IMR-90 (cell line): Measurements from ENCODE around the gene TANK. TPM values are rescaled to one million over a fixed set of nuclear protein-coding genes. Genes with fewer than 3 reads are reported as not detected.

Source experiments
- ATAC-seq: fragments of 200-7000 bp; cut with Tn5 transposase; 2 replicates; pipeline ENCODE4 v1.9.1; 2020; ENCODE audit warnings: low read depth, mild to moderate bottlenecking, moderate library complexity
- BruUV-seq: library from RNA; stranded (reverse); fragments of 400-500 nt; replicated peaks from 2 replicates; lab custom pipeline; 2021; lab: Mats Ljungman, UMichigan
- CTCF ChIA-PET: fragments of 300-600 bp; formaldehyde crosslinking; extraction: SDS; loops from one replicate; lab custom pipeline; 2021; ENCODE audit warnings: antibody characterized with exemption; lab: Yijun Ruan, JAX
- POLR2A ChIA-PET: fragments of 300-600 bp; sonication (Branson Sonifier 250); formaldehyde crosslinking; loops from one replicate; lab custom pipeline; 2022; ENCODE audit warnings: antibody characterized with exemption; ENCODE audit not compliant: unreplicated experiment; lab: Charles Lee
- DNase-seq: peaks from one replicate; pipeline ENCODE4 v3.0.0; 2013
- H2AFZ ChIP-seq: replicated peaks from 2 replicates; pipeline ENCODE3; 2013; ENCODE audit warnings: low read length, mild to moderate bottlenecking; ENCODE audit not compliant: poor library complexity
- H2AK5ac ChIP-seq: 2 replicates; pipeline ENCODE4 v1.6.1; 2013; ENCODE audit warnings: low read depth, low read length, inconsistent platforms
- H2AK9ac ChIP-seq: replicated peaks from 2 replicates; pipeline ENCODE3; 2013; ENCODE audit warnings: mild to moderate bottlenecking, low read depth, low read length, moderate library complexity; ENCODE audit not compliant: poor library complexity
- H2BK120ac ChIP-seq: 2 replicates; pipeline ENCODE4 v1.6.1; 2013; ENCODE audit warnings: low read depth, low read length, inconsistent platforms
- H2BK15ac ChIP-seq: 3 replicates; pipeline ENCODE4 v1.6.1; 2013; ENCODE audit warnings: low read depth, low read length, inconsistent platforms
- H2BK20ac ChIP-seq: 2 replicates; pipeline ENCODE4 v1.6.1; 2013; ENCODE audit warnings: low read depth, mild to moderate bottlenecking, inconsistent platforms, low read length, moderate library complexity
- H2BK5ac ChIP-seq: 2 replicates; pipeline ENCODE4 v1.6.1; 2013; ENCODE audit warnings: mild to moderate bottlenecking, low read depth, low read length, inconsistent platforms; ENCODE audit not compliant: poor library complexity, severe bottlenecking
- H3K14ac ChIP-seq: replicated peaks from 2 replicates; pipeline ENCODE4 v1.6.1; 2013; ENCODE audit warnings: low read depth, low read length, inconsistent platforms
- H3K18ac ChIP-seq: 2 replicates; pipeline ENCODE4 v1.6.1; 2013; ENCODE audit warnings: low read depth, low read length, control low read depth
- H3K23ac ChIP-seq: 2 replicates; pipeline ENCODE4 v1.6.1; 2013; ENCODE audit warnings: low read depth, low read length, inconsistent platforms
- H3K27ac ChIP-seq: 2 replicates; pipeline ENCODE4 v1.5.1; 2013; ENCODE audit warnings: mild to moderate bottlenecking, control low read depth, low read length; ENCODE audit not compliant: insufficient read depth
- H3K27me3 ChIP-seq: 2 replicates; pipeline ENCODE4 v1.6.1; 2013; ENCODE audit warnings: low read length; ENCODE audit not compliant: control insufficient read depth, insufficient read depth
- H3K36me3 ChIP-seq: 2 replicates; pipeline ENCODE4 v1.6.1; 2013; ENCODE audit warnings: low read length, mixed read lengths; ENCODE audit not compliant: control insufficient read depth, insufficient read depth
- H3K4ac ChIP-seq: 2 replicates; pipeline ENCODE4 v1.6.1; 2013; ENCODE audit warnings: low read depth, low read length, inconsistent platforms
- H3K4me1 ChIP-seq: 2 replicates; pipeline ENCODE4 v1.6.1; 2013; ENCODE audit warnings: low read length, mixed read lengths; ENCODE audit not compliant: control insufficient read depth, insufficient read depth
- H3K4me2 ChIP-seq: 2 replicates; pipeline ENCODE4 v1.6.1; 2013; ENCODE audit warnings: low read depth, mild to moderate bottlenecking, control low read depth, low read length, moderate library complexity
- H3K4me3 ChIP-seq: 2 replicates; pipeline ENCODE4 v1.5.1; 2013; ENCODE audit warnings: low read depth, mild to moderate bottlenecking, control low read depth, low read length, moderate library complexity; ENCODE audit not compliant: insufficient read depth
- H3K56ac ChIP-seq: 2 replicates; pipeline ENCODE4 v1.6.1; 2013; ENCODE audit warnings: low read length, inconsistent platforms; ENCODE audit not compliant: insufficient read depth; ENCODE audit errors: extremely low read depth
- H3K79me1 ChIP-seq, 2 experiments: 2 replicates each; pipeline ENCODE4 v1.6.1; 2013; ENCODE audit warnings: low read length in 2 of 2, inconsistent platforms in 1 of 2, low read depth in 1 of 2
- H3K9ac ChIP-seq: 2 replicates; pipeline ENCODE4 v1.6.1; 2013; ENCODE audit warnings: low read depth, low read length, control low read depth
- H3K9me1 ChIP-seq: 2 replicates; pipeline ENCODE4 v1.6.1; 2013; ENCODE audit warnings: low read length, inconsistent platforms; ENCODE audit not compliant: insufficient read depth
- H3K9me3 ChIP-seq: 2 replicates; pipeline ENCODE4 v1.6.1; 2013; ENCODE audit warnings: low read length; ENCODE audit not compliant: control insufficient read depth, insufficient read depth
- H4K20me1 ChIP-seq: 2 replicates; pipeline ENCODE4 v1.6.1; 2013; ENCODE audit warnings: low read length, inconsistent platforms; ENCODE audit not compliant: insufficient read depth
- H4K5ac ChIP-seq: 2 replicates; pipeline ENCODE4 v1.6.1; 2013; ENCODE audit warnings: mild to moderate bottlenecking, low read depth, low read length, control low read depth
- H4K8ac ChIP-seq, 2 experiments: 2 replicates each; pipeline ENCODE4 v1.6.1; 2013; ENCODE audit warnings: low read depth in 2 of 2, low read length in 2 of 2, control low read depth in 1 of 2, inconsistent platforms in 1 of 2
- H4K91ac ChIP-seq: 2 replicates; pipeline ENCODE4 v1.6.1; 2013; ENCODE audit warnings: low read depth, low read length, inconsistent platforms; ENCODE audit not compliant: insufficient read depth
- BHLHE40 ChIP-seq: fragments of 150-350 bp; IDR thresholded peaks from 2 replicates; pipeline ENCODE4 v1.6.1; 2016; ENCODE audit warnings: mild to moderate bottlenecking, low read depth, low read length
- CEBPB ChIP-seq: IDR thresholded peaks from 2 replicates; pipeline ENCODE4 v1.6.1; 2012; ENCODE audit warnings: low read depth, low read length, improper control_type of control experiment
- CHD1 ChIP-seq: IDR thresholded peaks from 2 replicates; pipeline ENCODE4 v1.6.1; 2012; ENCODE audit warnings: low read depth, low read length, improper control_type of control experiment
- FOS ChIP-seq: fragments of 150-350 bp; IDR thresholded peaks from 2 replicates; pipeline ENCODE4 v1.6.1; 2016; ENCODE audit warnings: low read depth, low read length
- MAFK ChIP-seq: IDR thresholded peaks from 2 replicates; pipeline ENCODE4 v1.6.1; 2012; ENCODE audit warnings: low read depth, low read length, improper control_type of control experiment
- MAZ ChIP-seq: IDR thresholded peaks from 2 replicates; pipeline ENCODE4 v1.6.1; 2012; ENCODE audit warnings: low read depth, mild to moderate bottlenecking, low read length, improper control_type of control experiment, moderate library complexity, borderline replicate concordance
- MXI1 ChIP-seq: IDR thresholded peaks from 2 replicates; pipeline ENCODE4 v1.6.1; 2012; ENCODE audit warnings: low read depth, mild to moderate bottlenecking, low read length, moderate library complexity, borderline replicate concordance
- NFE2L2 ChIP-seq: fragments of 150-350 bp; IDR thresholded peaks from 2 replicates; pipeline ENCODE4 v1.6.1; 2016; ENCODE audit warnings: low read depth, mild to moderate bottlenecking, low read length
- POLR2A ChIP-seq: IDR thresholded peaks from 2 replicates; pipeline ENCODE4 v1.6.1; 2012; ENCODE audit warnings: mild to moderate bottlenecking, low read depth, low read length
- RAD21 ChIP-seq: IDR thresholded peaks from 2 replicates; pipeline ENCODE4 v1.6.1; 2012; ENCODE audit warnings: low read length, improper control_type of control experiment
- RCOR1 ChIP-seq: IDR thresholded peaks from 2 replicates; pipeline ENCODE4 v1.6.1; 2012; ENCODE audit warnings: mild to moderate bottlenecking, low read length, improper control_type of control experiment; ENCODE audit not compliant: insufficient replicate concordance
- RFX5 ChIP-seq: IDR thresholded peaks from 2 replicates; pipeline ENCODE4 v1.8.0; 2012; ENCODE audit warnings: low read depth, mild to moderate bottlenecking, low read length, moderate library complexity
- SMC3 ChIP-seq: fragments of 150-350 bp; IDR thresholded peaks from 2 replicates; pipeline ENCODE4 v1.6.1; 2016; ENCODE audit warnings: low read depth, mild to moderate bottlenecking, antibody characterized with exemption, low read length, moderate library complexity
- USF2 ChIP-seq: fragments of 150-350 bp; IDR thresholded peaks from 2 replicates; pipeline ENCODE4 v1.6.1; 2017; ENCODE audit warnings: mild to moderate bottlenecking, antibody characterized with exemption, low read length, low read depth
- WGBS, 2 experiments: methylation state at CpG; one replicate each; pipeline versions ENCODE4 v1.1.5 to v1.1.7; 2013; ENCODE audit warnings: missing lambda C conversion rate in 2 of 2; ENCODE audit not compliant: insufficient read length in 1 of 2; ENCODE audit errors: extremely low coverage in 2 of 2; 5-methylcytosine and 5-hydroxymethylcytosine counted together
- dilution Hi-C: fragments of 300-500 bp; cut with HindIII; formaldehyde crosslinking; loops from one replicate; pipeline ENCODE4 v1.14.3; 2018; ENCODE audit warnings: low sequenced_read_pairs; ENCODE audit not compliant: unreplicated experiment
- in situ Hi-C: fragments of 300-500 bp; cut with MboI; formaldehyde crosslinking; loops from 3 replicates; pipeline ENCODE4 v1.14.3; 2019; ENCODE audit warnings: low sequenced_read_pairs, inconsistent platforms, mixed read lengths
- intact Hi-C: fragments of 100-400 bp; cut with micrococcal nuclease; formaldehyde crosslinking; loops from 2 replicates; pipeline ENCODE4 v1.10.0; 2022
- polyA plus RNA-seq, 3 experiments: library from polyadenylated mRNA; depleted of rRNA; stranded (reverse); fragments of >200 nt; gene quantifications; 2 replicates each; pipeline ENCODE4 v1.2.3, GENCODE V29; 2012; ENCODE audit warnings: low replicate concordance in 1 of 3
- total RNA-seq: library from RNA; depleted of rRNA; stranded (reverse); fragments of >200 nt; gene quantifications from 2 replicates; pipeline ENCODE4 v1.2.3, GENCODE V29; 2012
- TF ChIP-seq, protein P1 (sequence below): fragments of 150-350 bp; IDR thresholded peaks from 2 replicates; pipeline ENCODE4 v1.6.1; 2016; ENCODE audit warnings: low read depth, mild to moderate bottlenecking, low read length, moderate library complexity, borderline replicate concordance
- TF ChIP-seq, protein P2 (sequence below): conservative IDR thresholded peaks from 2 replicates; pipeline ENCODE4 v1.5.1; 2012; ENCODE audit warnings: mild to moderate bottlenecking, low read depth, low read length, improper control_type of control experiment

TANK gene
- total and polyA plus RNA-seq, 2 of the 4 experiments (the other 2 are of a cell fraction): 25.4 to 41.9 TPM

DNA sequence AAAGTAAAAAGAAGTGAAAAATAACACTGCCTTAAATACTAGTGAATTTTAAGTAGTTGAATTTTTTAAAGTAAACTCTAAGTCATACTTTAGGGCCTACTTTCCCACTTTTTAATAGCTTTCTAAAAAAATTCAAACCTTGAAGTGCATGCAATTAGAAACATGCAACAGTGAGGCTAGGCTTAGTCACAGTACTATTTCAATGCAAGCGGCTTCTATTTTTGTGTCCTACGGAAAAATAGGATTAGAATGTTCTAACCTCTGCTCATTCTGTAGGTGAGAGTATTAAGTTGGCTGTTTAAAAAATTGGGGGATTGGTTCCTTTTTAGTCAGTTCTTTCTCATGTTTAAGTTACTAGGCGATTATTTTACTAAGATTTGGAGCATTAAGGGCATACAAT is 108.9 kb downstream of the TANK start:
- no peak overlapping the region for H3K18ac ChIP-seq
- no peaks in the 10 kb centered on the region for H3K79me1 ChIP-seq
- no peak overlapping the region for H3K4me3 ChIP-seq
- ATAC-seq (no peak), DNase-seq (no peak)
- H2BK20ac ChIP-seq: no peak overlapping the region
- no peak overlapping the region for H2BK120ac ChIP-seq
- in situ Hi-C loops (loop anchor here (25.0 kb wide), 1 partner anchor 668 kb away; no protein-coding TSS in a partner anchor), intact Hi-C loops (no loop called here), dilution Hi-C loops (no loop called here)
- no peaks in the 10 kb centered on the region for H3K9me3 ChIP-seq
- POLR2A ChIA-PET: no interaction called here
- CTCF ChIA-PET: no interaction called here
- H4K91ac ChIP-seq: no peak overlapping the region
- peaks cover 4% of the 10 kb centered on the region for H3K27me3 ChIP-seq
- H3K9ac ChIP-seq: no peak overlapping the region
- H4K8ac ChIP-seq: no peak overlapping the region
- H2AK5ac ChIP-seq: no peak overlapping the region
- no peak overlapping the region for H3K4me2 ChIP-seq
- no peaks in the 10 kb centered on the region for H3K9me1 ChIP-seq
- no peak overlapping the region for H3K56ac ChIP-seq
- H4K20me1 ChIP-seq: no peaks in the 10 kb centered on the region
- no peak overlapping the region for H2AK9ac ChIP-seq
- H2BK15ac ChIP-seq: no peak overlapping the region
- WGBS, 2 experiments: no CpG with 5 or more reads among the region's 3 CpGs
- no peaks in the 10 kb centered on the region for H3K4me1 ChIP-seq
- no peak overlapping the region for H2AFZ ChIP-seq
- no peaks in the 10 kb centered on the region for H3K36me3 ChIP-seq
- no peak overlapping the region for H3K27ac ChIP-seq
- no peak overlapping the region for H3K14ac ChIP-seq
- no peak overlapping the region for H3K4ac ChIP-seq
- TF ChIP-seq, protein P1, sequence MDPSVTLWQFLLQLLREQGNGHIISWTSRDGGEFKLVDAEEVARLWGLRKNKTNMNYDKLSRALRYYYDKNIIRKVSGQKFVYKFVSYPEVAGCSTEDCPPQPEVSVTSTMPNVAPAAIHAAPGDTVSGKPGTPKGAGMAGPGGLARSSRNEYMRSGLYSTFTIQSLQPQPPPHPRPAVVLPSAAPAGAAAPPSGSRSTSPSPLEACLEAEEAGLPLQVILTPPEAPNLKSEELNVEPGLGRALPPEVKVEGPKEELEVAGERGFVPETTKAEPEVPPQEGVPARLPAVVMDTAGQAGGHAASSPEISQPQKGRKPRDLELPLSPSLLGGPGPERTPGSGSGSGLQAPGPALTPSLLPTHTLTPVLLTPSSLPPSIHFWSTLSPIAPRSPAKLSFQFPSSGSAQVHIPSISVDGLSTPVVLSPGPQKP: no peak
- TF ChIP-seq POLR2A: no peak
- no peak for TF ChIP-seq CEBPB
- no peak for TF ChIP-seq FOS
- TF ChIP-seq MAZ: no peak
- TF ChIP-seq BHLHE40: no peak
- no peak for TF ChIP-seq CHD1
- TF ChIP-seq MAFK: no peak
- TF ChIP-seq NFE2L2: no peak
- TF ChIP-seq SMC3: no peak
- no peak for TF ChIP-seq RCOR1
- TF ChIP-seq, protein P2, sequence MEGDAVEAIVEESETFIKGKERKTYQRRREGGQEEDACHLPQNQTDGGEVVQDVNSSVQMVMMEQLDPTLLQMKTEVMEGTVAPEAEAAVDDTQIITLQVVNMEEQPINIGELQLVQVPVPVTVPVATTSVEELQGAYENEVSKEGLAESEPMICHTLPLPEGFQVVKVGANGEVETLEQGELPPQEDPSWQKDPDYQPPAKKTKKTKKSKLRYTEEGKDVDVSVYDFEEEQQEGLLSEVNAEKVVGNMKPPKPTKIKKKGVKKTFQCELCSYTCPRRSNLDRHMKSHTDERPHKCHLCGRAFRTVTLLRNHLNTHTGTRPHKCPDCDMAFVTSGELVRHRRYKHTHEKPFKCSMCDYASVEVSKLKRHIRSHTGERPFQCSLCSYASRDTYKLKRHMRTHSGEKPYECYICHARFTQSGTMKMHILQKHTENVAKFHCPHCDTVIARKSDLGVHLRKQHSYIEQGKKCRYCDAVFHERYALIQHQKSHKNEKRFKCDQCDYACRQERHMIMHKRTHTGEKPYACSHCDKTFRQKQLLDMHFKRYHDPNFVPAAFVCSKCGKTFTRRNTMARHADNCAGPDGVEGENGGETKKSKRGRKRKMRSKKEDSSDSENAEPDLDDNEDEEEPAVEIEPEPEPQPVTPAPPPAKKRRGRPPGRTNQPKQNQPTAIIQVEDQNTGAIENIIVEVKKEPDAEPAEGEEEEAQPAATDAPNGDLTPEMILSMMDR: no peak
- no peak for TF ChIP-seq RAD21
- no peak for TF ChIP-seq RFX5
- no peak for TF ChIP-seq MXI1
- TF ChIP-seq USF2: no peak
- H3K23ac ChIP-seq: no peak overlapping the region
- no peak overlapping the region for H4K5ac ChIP-seq
- no peak overlapping the region for H2BK5ac ChIP-seq
- no TSS peak for BruUV-seq
